Measurements from ENCODE around the gene DDX19B.
"Not testable (repeated sequence)": the region's sequence is repeated elsewhere in the genome, so short reads cannot be mapped to it uniquely, and the experiment has no call there.

Gene DDX19B

GRCh38 chr16:70290949-70291519 is 8.0 kb upstream of the DDX19B start:
- H3K4me1 ChIP-seq (ENCODE audit: control insufficient read depth, low read depth, low read length) = peaks cover 4% of the 10 kb centered on the region
- no peak overlapping the region for H3K9ac ChIP-seq (ENCODE audit: low read length)
- no peaks in the 10 kb centered on the region for H3K36me3 ChIP-seq (ENCODE audit: control insufficient read depth, low read depth, low read length)
- no peak overlapping the region for H3K27ac ChIP-seq (ENCODE audit: low read length)
- no peak overlapping the region for H3K4me3 ChIP-seq (ENCODE audit: low read length)
- no peaks in the 10 kb centered on the region for H3K27me3 ChIP-seq (ENCODE audit: control insufficient read depth, insufficient read depth, low read length)
- H3K9me3 ChIP-seq (ENCODE audit: control insufficient read depth, low read depth, low read length) = no peaks in the 10 kb centered on the region

- not testable (repeated sequence) for H3K4me3 ChIP-seq (ENCODE audit: low read length)
These were observed 6.8 kb upstream of the DDX19B start for GRCh38 chr16:70292148-70292547.

GRCh38 chr16:70294385-70295025 is 4.5 kb upstream of the DDX19B start:
- Histone ChIP-seq H3K9me3 (ENCODE audit: control insufficient read depth, low read depth, low read length) (no peaks in the 10 kb centered on the region), H3K4me3 (ENCODE audit: low read length) (no peak overlapping the region), H3K27me3 (ENCODE audit: control insufficient read depth, insufficient read depth, low read length) (no peaks in the 10 kb centered on the region), H3K27ac (ENCODE audit: low read length) (no peak overlapping the region), H3K9ac (ENCODE audit: low read length) (no peak overlapping the region), H3K4me1 (ENCODE audit: control insufficient read depth, low read depth, low read length) (peaks cover 4% of the 10 kb centered on the region), H3K36me3 (ENCODE audit: control insufficient read depth, low read depth, low read length) (no peaks in the 10 kb centered on the region)

More at GRCh38 chr16:70292148-70292547, 6.8 kb upstream of the DDX19B start:
- H3K9ac ChIP-seq (ENCODE audit: low read length); H3K36me3 ChIP-seq (ENCODE audit: control insufficient read depth, low read depth, low read length); H3K27me3 ChIP-seq (ENCODE audit: control insufficient read depth, insufficient read depth, low read length); H3K9me3 ChIP-seq (ENCODE audit: control insufficient read depth, low read depth, low read length); H3K27ac ChIP-seq (ENCODE audit: low read length); H3K4me1 ChIP-seq (ENCODE audit: control insufficient read depth, low read depth, low read length): not testable (repeated sequence)

- Histone ChIP-seq H3K27me3 (ENCODE audit: control insufficient read depth, insufficient read depth, low read length) (no peaks in the 10 kb centered on the region), H3K27ac (ENCODE audit: low read length) (no peak overlapping the region), H3K9me3 (ENCODE audit: control insufficient read depth, low read depth, low read length) (no peaks in the 10 kb centered on the region), H3K9ac (ENCODE audit: low read length) (no peak overlapping the region), H3K36me3 (ENCODE audit: control insufficient read depth, low read depth, low read length) (no peaks in the 10 kb centered on the region), H3K4me3 (ENCODE audit: low read length) (no peak overlapping the region), H3K4me1 (ENCODE audit: control insufficient read depth, low read depth, low read length) (peaks cover 3% of the 10 kb centered on the region)
These were observed 3.4 kb upstream of the DDX19B start for GRCh38 chr16:70295634-70296033.

- Histone ChIP-seq H3K36me3 (ENCODE audit: control insufficient read depth, low read depth, low read length) (peaks cover 4% of the 10 kb centered on the region), H3K9me3 (ENCODE audit: control insufficient read depth, low read depth, low read length) (no peaks in the 10 kb centered on the region), H3K4me1 (ENCODE audit: control insufficient read depth, low read depth, low read length) (peaks cover 3% of the 10 kb centered on the region), H3K4me3 (ENCODE audit: low read length) (no peak overlapping the region), H3K27ac (ENCODE audit: low read length) (no peak overlapping the region), H3K27me3 (ENCODE audit: control insufficient read depth, insufficient read depth, low read length) (no peaks in the 10 kb centered on the region), H3K9ac (ENCODE audit: low read length) (no peak overlapping the region)
These were observed 2.1 kb downstream of the DDX19B start for GRCh38 chr16:70301121-70301520.

GRCh38 chr16:70302745-70303144 is 3.8 kb downstream of the DDX19B start:
- Histone ChIP-seq H3K36me3 (ENCODE audit: control insufficient read depth, low read depth, low read length) (peaks cover 4% of the 10 kb centered on the region), H3K27ac (ENCODE audit: low read length) (no peak overlapping the region), H3K9me3 (ENCODE audit: control insufficient read depth, low read depth, low read length) (no peaks in the 10 kb centered on the region), H3K4me3 (ENCODE audit: low read length) (no peak overlapping the region), H3K9ac (ENCODE audit: low read length) (no peak overlapping the region), H3K4me1 (ENCODE audit: control insufficient read depth, low read depth, low read length) (peaks cover 3% of the 10 kb centered on the region), H3K27me3 (ENCODE audit: control insufficient read depth, insufficient read depth, low read length) (no peaks in the 10 kb centered on the region)

- H3K36me3 ChIP-seq (ENCODE audit: control insufficient read depth, low read depth, low read length) = peaks cover 4% of the 10 kb centered on the region
- no peaks in the 10 kb centered on the region for H3K4me1 ChIP-seq (ENCODE audit: control insufficient read depth, low read depth, low read length)
- no peaks in the 10 kb centered on the region for H3K9me3 ChIP-seq (ENCODE audit: control insufficient read depth, low read depth, low read length)
- H3K27ac ChIP-seq (ENCODE audit: low read length) = no peak overlapping the region
- no peak overlapping the region for H3K4me3 ChIP-seq (ENCODE audit: low read length)
- H3K27me3 ChIP-seq (ENCODE audit: control insufficient read depth, insufficient read depth, low read length) = no peaks in the 10 kb centered on the region
- no peak overlapping the region for H3K9ac ChIP-seq (ENCODE audit: low read length)
These were observed 6.0 kb downstream of the DDX19B start for GRCh38 chr16:70304892-70305448.

- Histone ChIP-seq H3K27me3 (ENCODE audit: control insufficient read depth, insufficient read depth, low read length) (no peaks in the 10 kb centered on the region), H3K9ac (ENCODE audit: low read length) (no peak overlapping the region), H3K4me3 (ENCODE audit: low read length) (no peak overlapping the region), H3K9me3 (ENCODE audit: control insufficient read depth, low read depth, low read length) (no peaks in the 10 kb centered on the region), H3K36me3 (ENCODE audit: control insufficient read depth, low read depth, low read length) (peaks cover 4% of the 10 kb centered on the region), H3K4me1 (ENCODE audit: control insufficient read depth, low read depth, low read length) (no peaks in the 10 kb centered on the region), H3K27ac (ENCODE audit: low read length) (no peak overlapping the region)
These were observed 7.9 kb downstream of the DDX19B start for GRCh38 chr16:70306880-70307279.

GRCh38 chr16:70307726-70308125 is 8.7 kb downstream of the DDX19B start:
- not testable (repeated sequence) for H3K4me1 ChIP-seq (ENCODE audit: control insufficient read depth, low read depth, low read length); H3K36me3 ChIP-seq (ENCODE audit: control insufficient read depth, low read depth, low read length); H3K9me3 ChIP-seq (ENCODE audit: control insufficient read depth, low read depth, low read length); H3K9ac ChIP-seq (ENCODE audit: low read length); H3K27me3 ChIP-seq (ENCODE audit: control insufficient read depth, insufficient read depth, low read length); H3K4me3 ChIP-seq (ENCODE audit: low read length); H3K27ac ChIP-seq (ENCODE audit: low read length)

GRCh38 chr16:70320121-70320520 is 21.1 kb downstream of the DDX19B start:
- peaks cover 21% of the 10 kb centered on the region for H3K36me3 ChIP-seq (ENCODE audit: control insufficient read depth, low read depth, low read length)

GRCh38 chr16:70324998-70325747 is 26.2 kb downstream of the DDX19B start:
- H3K27ac ChIP-seq (ENCODE audit: low read length) = no peak overlapping the region
- H3K4me1 ChIP-seq (ENCODE audit: control insufficient read depth, low read depth, low read length) = no peaks in the 10 kb centered on the region
- H3K4me3 ChIP-seq (ENCODE audit: low read length) = no peak overlapping the region
- no peaks in the 10 kb centered on the region for H3K9me3 ChIP-seq (ENCODE audit: control insufficient read depth, low read depth, low read length)
- H3K27me3 ChIP-seq (ENCODE audit: control insufficient read depth, insufficient read depth, low read length) = no peaks in the 10 kb centered on the region
- H3K36me3 ChIP-seq (ENCODE audit: control insufficient read depth, low read depth, low read length) = peaks cover 14% of the 10 kb centered on the region
- H3K9ac ChIP-seq (ENCODE audit: low read length) = no peak overlapping the region

More at GRCh38 chr16:70320121-70320520, 21.1 kb downstream of the DDX19B start:
- Histone ChIP-seq H3K27me3 (ENCODE audit: control insufficient read depth, insufficient read depth, low read length) (no peaks in the 10 kb centered on the region), H3K4me3 (ENCODE audit: low read length) (no peak overlapping the region), H3K27ac (ENCODE audit: low read length) (no peak overlapping the region), H3K9ac (ENCODE audit: low read length) (no peak overlapping the region), H3K9me3 (ENCODE audit: control insufficient read depth, low read depth, low read length) (no peaks in the 10 kb centered on the region), H3K4me1 (ENCODE audit: control insufficient read depth, low read depth, low read length) (no peaks in the 10 kb centered on the region)
